Measurements from ENCODE around the gene MYT1.
"Not testable (repeated sequence)": the region's sequence is repeated elsewhere in the genome, so short reads cannot be mapped to it uniquely, and the experiment has no call there.

MYT1 gene

GRCh38 chr20:64163776-64164122 is 503 bp upstream of the MYT1 start:
- H3K4me3 ChIP-seq (ENCODE audit: low read length), result no peak overlapping the region

GRCh38 chr20:64165866-64166600 is 1.8 kb downstream of the MYT1 start:
- TF ChIP-seq ZNF274 (IDR thresholded peaks at IDR 0.05; ENCODE audit: low read depth, low read length), result no peak
- no peak overlapping the region for H3K4me3 ChIP-seq (ENCODE audit: low read length)

More at GRCh38 chr20:64163776-64164122, 503 bp upstream of the MYT1 start:
- TF ChIP-seq ZNF274 (IDR thresholded peaks at IDR 0.05; ENCODE audit: low read depth, low read length), result no peak

- no peak for TF ChIP-seq ZNF274 (IDR thresholded peaks at IDR 0.05; ENCODE audit: low read depth, low read length)
- no peak overlapping the region for H3K4me3 ChIP-seq (ENCODE audit: low read length)
These were observed 2.7 kb downstream of the MYT1 start for GRCh38 chr20:64166721-64167615.

GRCh38 chr20:64167676-64168075 is 3.4 kb downstream of the MYT1 start:
- no peak for TF ChIP-seq ZNF274 (IDR thresholded peaks at IDR 0.05; ENCODE audit: low read depth, low read length)

GRCh38 chr20:64168381-64169090 is 4.3 kb downstream of the MYT1 start:
- no peak for TF ChIP-seq ZNF274 (IDR thresholded peaks at IDR 0.05; ENCODE audit: low read depth, low read length)
- no peak overlapping the region for H3K4me3 ChIP-seq (ENCODE audit: low read length)

More at GRCh38 chr20:64167676-64168075, 3.4 kb downstream of the MYT1 start:
- H3K4me3 ChIP-seq (ENCODE audit: low read length), result no peak overlapping the region

DNA sequence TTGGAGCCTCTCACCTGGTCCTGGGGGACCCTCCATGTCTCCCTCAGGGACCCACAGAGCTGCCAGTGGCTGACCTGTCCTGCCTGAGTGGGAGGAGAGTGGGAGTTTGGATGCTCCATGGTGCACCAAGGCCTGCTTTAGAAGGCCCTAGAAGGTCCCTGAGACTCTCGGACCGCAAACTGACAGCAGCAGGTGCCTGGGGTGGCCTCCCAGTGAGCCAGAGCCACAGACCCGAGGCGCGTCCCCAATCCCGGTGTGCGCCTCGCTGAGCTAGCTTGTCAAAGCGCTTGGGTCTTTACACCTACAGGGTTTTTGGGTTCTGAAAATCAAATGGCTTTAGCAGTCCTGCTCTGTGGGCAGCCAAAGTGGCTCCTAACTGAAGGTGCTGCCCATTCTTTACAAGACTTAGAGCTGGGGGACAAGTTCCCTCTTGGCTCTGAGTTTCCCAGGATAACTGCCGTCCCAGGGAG is 4.9 kb downstream of the MYT1 start:
- no peak for TF ChIP-seq ZNF274 (IDR thresholded peaks at IDR 0.05; ENCODE audit: low read depth, low read length)
- no peak overlapping the region for H3K4me3 ChIP-seq (ENCODE audit: low read length)

DNA sequence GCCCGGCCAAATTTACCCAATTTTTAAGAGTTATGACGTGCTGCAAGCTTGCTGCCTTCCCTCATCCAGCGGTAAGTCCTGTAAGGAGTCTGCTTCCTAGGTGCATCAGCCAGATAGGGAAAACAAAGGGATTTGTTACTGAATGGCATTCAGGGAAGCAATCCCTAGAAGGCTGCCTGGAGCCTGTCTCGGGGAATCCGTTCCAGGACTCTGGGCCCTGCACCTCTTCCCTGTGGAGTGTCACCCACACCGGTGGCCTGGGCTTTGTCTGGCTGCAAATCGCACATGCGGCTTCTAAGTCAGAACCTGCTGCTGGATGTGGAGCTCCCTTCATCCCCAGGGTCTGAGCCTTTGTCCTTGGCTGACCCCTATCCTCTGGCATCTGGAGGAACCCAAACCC is 7.0 kb downstream of the MYT1 start:
- no peak for TF ChIP-seq ZNF274 (IDR thresholded peaks at IDR 0.05; ENCODE audit: low read depth, low read length)
- no peak overlapping the region for H3K4me3 ChIP-seq (ENCODE audit: low read length)

DNA sequence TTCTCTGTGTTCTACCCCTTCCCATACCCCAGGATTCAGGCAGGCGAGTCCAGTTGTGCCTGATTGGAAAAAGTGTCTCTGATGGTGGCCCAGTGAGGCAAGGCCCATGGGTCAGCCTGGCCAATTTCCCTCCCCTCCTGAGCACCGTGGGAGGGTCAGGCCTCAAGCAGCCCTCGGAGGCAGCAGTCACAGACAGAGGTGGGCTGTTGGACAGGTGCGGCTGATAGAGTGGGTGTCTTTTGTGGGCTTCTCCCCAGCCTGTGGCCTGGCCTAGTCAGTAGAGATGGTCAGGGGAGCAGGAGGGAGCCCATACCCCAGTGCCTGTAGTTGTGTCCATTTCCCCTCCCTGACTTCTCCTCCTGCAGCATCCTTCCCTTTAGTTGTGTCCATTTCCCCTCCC is 8.9 kb downstream of the MYT1 start:
- no peak overlapping the region for H3K4me3 ChIP-seq (ENCODE audit: low read length)
- no peak for TF ChIP-seq ZNF274 (IDR thresholded peaks at IDR 0.05; ENCODE audit: low read depth, low read length)

DNA sequence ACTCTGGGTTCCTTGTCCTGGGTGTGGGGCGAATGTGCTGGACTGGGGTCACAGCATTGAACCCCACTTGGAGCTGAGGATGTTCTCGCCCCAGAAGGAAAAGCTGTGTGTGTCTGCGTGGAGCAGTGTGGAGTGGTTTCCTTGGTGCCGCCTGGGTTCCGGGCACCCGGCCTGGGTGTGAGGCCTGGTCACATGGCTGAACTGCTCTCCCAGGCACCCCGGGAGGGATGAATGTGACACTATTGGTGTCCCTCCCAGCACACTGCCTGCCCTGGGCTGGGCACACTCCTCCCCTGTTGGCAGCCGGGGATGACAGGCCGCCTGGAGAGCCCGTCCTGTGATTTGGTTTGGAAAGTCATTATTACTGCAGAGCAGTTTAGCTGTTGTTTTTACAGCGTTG is 12.3 kb downstream of the MYT1 start:
- H3K4me3 ChIP-seq (ENCODE audit: low read length), result no peak overlapping the region
- no peak for TF ChIP-seq ZNF274 (IDR thresholded peaks at IDR 0.05; ENCODE audit: low read depth, low read length)

DNA sequence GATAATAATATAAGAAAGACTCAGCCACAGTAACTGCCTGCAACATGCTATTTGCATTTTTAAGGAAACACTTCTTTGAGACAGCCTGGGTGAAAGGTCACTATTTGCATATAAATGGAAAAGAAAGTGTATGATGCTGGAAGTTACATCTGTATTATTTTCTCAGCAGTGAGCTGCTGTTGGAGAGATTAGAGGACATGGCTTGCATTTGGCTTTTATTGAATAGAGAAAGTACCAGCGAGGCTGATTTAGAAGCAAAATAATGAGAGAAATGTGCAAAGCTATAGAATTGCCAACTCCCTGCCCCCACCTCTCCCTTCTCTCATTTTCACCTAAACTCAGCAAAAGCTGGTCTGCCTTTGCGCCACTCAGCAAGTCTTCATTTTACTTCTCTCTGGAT is 12.7 kb downstream of the MYT1 start:
- no peak for TF ChIP-seq ZNF274 (IDR thresholded peaks at IDR 0.05; ENCODE audit: low read depth, low read length)
- no peak overlapping the region for H3K4me3 ChIP-seq (ENCODE audit: low read length)

DNA sequence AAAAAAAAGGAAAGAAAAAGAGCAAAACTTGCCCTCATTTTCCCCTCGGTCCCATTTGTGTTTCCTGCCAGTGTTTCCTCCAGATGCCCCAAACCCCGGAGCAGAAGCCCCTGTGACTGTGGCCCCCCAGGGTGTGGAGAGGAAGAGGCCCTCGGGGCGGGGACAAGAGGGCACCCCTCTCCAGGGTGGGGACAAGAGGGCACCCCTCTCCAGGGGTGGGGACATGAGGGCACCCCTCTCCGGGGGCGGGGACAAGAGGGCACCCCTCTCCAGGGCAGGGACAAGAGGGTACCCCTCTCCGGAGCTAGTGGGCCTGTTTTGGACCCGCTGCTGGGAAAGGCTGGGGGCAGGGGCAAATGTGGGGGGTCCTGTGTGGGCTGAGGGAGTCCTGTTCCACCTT is 13.1 kb downstream of the MYT1 start:
- no peak for TF ChIP-seq ZNF274 (IDR thresholded peaks at IDR 0.05; ENCODE audit: low read depth, low read length)

DNA sequence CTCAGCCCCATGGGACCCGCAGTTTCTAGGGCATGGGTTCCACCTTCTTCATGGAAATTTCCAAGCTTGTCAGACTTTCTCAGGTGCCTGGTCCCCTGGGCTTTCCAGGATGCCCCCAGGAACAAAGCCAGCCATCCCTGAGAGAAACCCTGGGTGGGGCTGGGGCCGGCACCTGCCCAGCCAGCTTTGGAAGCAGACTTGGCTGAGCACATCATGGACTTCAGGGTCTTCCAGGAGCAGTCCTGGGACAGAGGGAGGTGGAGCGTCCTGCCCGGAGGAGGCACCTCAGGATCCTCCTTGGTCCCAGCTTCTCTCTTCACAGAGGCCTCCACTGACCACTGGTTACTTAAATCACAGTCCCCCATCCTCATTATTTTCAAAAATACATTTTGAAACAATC is 13.5 kb downstream of the MYT1 start:
- H3K4me3 ChIP-seq (ENCODE audit: low read length), result no peak overlapping the region
- no peak for TF ChIP-seq ZNF274 (IDR thresholded peaks at IDR 0.05; ENCODE audit: low read depth, low read length)

More for the DNA sequence above, 13.1 kb downstream of the MYT1 start:
- H3K4me3 ChIP-seq (ENCODE audit: low read length), result no peak overlapping the region

DNA sequence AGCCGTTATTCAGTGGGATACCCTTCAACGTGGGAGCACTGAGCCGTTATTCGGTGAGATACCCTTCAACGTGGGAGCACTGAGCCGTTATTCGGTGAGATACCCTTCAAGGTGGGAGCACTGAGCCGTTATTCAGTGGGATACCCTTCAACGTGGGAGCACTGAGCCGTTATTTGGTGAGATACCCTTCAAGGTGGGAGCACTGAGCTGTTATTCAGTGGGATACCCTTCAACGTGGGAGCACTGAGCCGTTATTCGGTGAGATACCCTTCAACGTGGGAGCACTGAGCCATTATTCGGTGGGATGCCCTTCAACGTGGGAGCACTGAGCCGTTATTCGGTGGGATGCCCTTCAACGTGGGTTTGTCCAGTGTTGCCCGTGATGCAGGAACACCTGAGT is 14.7 kb downstream of the MYT1 start:
- not testable (repeated sequence) for H3K4me3 ChIP-seq (ENCODE audit: low read length)

DNA sequence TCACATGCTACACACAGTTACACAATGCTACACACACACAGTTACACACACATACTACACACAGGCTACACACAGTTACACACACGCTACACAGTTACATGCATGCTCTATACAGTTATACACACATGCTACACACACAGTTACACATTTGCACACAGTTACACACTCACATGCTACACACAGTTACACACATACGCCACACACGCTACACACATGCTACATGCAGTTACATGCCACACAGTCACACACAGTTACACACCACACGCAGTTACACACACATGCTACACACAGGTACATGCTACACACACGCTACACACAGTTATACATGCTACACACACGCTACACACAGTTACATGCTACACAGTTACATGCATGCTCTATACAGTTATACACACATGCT is 15.6 kb downstream of the MYT1 start:
- no peak overlapping the region for H3K4me3 ChIP-seq (ENCODE audit: low read length)
- no peak for TF ChIP-seq ZNF274 (IDR thresholded peaks at IDR 0.05; ENCODE audit: low read depth, low read length)

Measured in GM08714 (cell line).